ENCODE measurements around the gene DEFB124.

Gene DEFB124

DNA sequence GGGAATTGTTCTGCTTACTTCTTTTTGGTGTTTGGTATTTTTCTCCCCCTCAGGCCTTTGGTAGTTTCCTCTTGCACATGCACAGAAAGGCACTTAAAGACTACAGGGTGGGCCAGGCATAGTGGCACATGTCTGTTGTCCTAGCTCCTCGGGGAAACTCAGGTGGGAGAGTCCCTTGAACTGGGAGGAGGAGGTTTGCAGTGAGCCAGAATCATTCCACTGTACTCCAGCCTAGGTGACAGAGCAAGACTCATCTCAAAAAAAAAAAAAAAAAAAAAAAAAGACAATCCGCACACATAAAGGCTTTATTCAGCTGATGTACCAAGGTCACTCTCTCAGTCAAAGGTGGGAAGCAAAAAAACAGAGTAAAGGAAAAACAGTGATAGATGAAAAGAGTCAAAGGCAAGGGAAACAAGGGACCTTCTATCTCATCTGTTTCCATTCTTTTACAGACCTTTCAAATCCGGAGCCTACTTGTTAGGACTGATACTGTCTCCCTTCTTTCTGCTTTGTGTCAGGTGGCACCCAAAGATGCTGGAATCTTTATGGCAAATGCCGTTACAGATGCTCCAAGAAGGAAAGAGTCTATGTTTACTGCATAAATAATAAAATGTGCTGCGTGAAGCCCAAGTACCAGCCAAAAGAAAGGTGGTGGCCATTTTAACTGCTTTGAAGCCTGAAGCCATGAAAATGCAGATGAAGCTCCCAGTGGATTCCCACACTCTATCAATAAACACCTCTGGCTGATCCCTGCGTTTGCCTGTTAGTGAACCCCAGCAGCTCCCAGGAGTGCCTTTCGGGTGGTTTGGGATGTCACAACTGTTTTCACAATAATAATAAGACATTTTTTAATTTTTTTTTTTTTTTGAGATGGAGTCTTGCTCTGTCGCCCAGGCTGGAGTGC is 25.2 kb downstream of the DEFB124 start:
- H2AFZ ChIP-seq (ENCODE audit: low read depth, low read length), result no peak overlapping the region
- no peak overlapping the region for H3K9ac ChIP-seq (ENCODE audit: low read length)
- H3K4me3 ChIP-seq (ENCODE audit: low read length), result no peak overlapping the region
- H3K4me2 ChIP-seq (ENCODE audit: low read length), result no peak overlapping the region
- H3K9me3 ChIP-seq (ENCODE audit: insufficient read depth, low read length), result no peaks in the 10 kb centered on the region
- H3K4me1 ChIP-seq (ENCODE audit: low read length), result no peaks in the 10 kb centered on the region
- H3K36me3 ChIP-seq (replicated peaks; ENCODE audit: low read depth, low read length), result no peaks in the 10 kb centered on the region
- no peak for TF ChIP-seq EZH2phosphoT487 (IDR thresholded peaks at IDR 0.05; ENCODE audit: low read depth)
- TF ChIP-seq, protein P1, sequence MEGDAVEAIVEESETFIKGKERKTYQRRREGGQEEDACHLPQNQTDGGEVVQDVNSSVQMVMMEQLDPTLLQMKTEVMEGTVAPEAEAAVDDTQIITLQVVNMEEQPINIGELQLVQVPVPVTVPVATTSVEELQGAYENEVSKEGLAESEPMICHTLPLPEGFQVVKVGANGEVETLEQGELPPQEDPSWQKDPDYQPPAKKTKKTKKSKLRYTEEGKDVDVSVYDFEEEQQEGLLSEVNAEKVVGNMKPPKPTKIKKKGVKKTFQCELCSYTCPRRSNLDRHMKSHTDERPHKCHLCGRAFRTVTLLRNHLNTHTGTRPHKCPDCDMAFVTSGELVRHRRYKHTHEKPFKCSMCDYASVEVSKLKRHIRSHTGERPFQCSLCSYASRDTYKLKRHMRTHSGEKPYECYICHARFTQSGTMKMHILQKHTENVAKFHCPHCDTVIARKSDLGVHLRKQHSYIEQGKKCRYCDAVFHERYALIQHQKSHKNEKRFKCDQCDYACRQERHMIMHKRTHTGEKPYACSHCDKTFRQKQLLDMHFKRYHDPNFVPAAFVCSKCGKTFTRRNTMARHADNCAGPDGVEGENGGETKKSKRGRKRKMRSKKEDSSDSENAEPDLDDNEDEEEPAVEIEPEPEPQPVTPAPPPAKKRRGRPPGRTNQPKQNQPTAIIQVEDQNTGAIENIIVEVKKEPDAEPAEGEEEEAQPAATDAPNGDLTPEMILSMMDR (IDR thresholded peaks at IDR 0.05; ENCODE audit: low read depth, low read length), result no peak
- H3K27me3 ChIP-seq (ENCODE audit: low read depth, low read length), result no peaks in the 10 kb centered on the region
- no peak overlapping the region for H3K27ac ChIP-seq (ENCODE audit: low read length)
- no peaks in the 10 kb centered on the region for H3K79me2 ChIP-seq (ENCODE audit: low read length)
- H4K20me1 ChIP-seq (ENCODE audit: insufficient read depth, low read length), result no peaks in the 10 kb centered on the region

DNA sequence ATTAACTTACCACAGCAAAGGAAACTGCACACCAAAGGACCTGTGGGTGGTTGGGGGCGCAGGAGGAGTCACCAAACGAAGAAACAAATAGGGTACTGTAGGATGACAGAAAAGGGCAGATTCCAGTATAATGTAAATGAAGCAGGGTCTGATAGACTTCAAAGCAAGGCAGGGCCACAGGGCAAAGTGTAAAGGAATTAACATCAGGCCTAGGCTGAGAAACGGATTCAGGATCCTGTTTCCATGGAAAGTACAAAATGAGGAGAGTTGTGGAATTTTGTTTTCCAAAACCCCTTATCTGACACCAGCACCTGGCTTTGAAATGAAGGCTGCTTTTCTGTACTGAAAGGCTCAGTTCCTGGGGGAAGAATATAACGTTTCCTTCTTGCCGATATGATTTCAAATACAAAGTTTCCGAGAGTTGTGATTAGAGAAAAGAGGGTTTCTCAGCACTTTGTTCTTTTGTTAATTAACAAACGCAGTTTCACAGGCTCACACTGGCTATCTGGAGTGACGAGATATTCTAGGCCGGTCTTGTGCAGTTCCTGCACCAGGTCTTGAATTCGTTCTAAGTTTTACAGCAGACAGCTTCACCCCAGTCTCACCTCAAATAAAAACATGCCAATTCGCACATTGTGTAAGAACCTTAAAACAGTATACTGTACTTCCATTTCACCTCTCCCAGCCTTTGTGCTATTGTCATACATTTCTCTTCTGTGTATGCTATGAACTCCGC is 28.7 kb downstream of the DEFB124 start:
- Histone ChIP-seq H3K4me1 (ENCODE audit: low read length) (no peaks in the 10 kb centered on the region), H3K4me3 (ENCODE audit: low read length) (no peak overlapping the region), H3K27me3 (ENCODE audit: low read depth, low read length) (0 out of 2 replicates have a peak, but pooled peaks cover 3% of the 10 kb centered on the region), H3K4me2 (ENCODE audit: low read length) (no peak overlapping the region), H3K27ac (ENCODE audit: low read length) (no peak overlapping the region), H3K36me3 (replicated peaks; ENCODE audit: low read depth, low read length) (no peaks in the 10 kb centered on the region), H3K9ac (ENCODE audit: low read length) (no peak overlapping the region), H2AFZ (ENCODE audit: low read depth, low read length) (no peak overlapping the region), H3K9me3 (ENCODE audit: insufficient read depth, low read length) (no peaks in the 10 kb centered on the region), H3K79me2 (ENCODE audit: low read length) (no peaks in the 10 kb centered on the region), H4K20me1 (ENCODE audit: insufficient read depth, low read length) (no peaks in the 10 kb centered on the region)
- TF ChIP-seq, protein P1 (IDR thresholded peaks at IDR 0.05; ENCODE audit: low read depth, low read length), result no peak
- TF ChIP-seq EZH2phosphoT487 (IDR thresholded peaks at IDR 0.05; ENCODE audit: low read depth), result no peak

DNA sequence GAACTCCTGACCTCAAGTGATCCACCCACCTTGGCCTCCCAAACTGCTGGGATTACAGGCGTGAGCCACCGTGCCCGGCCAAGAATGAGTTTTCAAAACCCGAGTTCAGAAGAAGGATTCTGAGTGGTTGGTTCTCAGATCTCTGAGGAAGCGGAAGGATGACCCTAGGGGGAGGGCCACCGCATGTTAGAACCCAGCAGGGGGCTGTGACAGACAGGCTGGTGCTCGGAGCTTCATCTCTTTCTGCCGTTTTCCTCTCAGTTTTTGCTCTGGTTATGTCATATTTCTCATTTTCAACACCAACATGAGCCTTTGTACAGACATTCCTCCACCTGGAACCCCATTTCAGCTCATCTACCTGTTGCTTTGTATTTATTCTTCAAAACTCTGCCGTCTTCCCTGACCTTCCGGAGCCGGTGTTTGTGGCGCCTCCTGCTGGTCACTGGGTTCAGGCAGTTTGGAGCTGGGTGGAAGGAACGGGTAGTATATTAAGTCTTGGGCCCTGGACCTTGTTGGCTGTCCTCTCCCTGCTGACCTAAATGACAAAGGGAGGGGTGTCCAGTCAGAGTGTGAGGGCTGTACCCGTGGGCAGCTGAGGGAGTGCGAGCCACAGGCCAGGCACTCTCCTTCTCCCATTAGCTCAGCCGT is 34.8 kb downstream of the DEFB124 start, which contains the start of gene DEFB123:
Gene DEFB123 (plus strand): TSS at position 621 of the 648 bp plus-strand sequence. CDS start 67 bp downstream, outside the sequence.
- no peaks in the 10 kb centered on the region for H3K4me1 ChIP-seq (ENCODE audit: low read length)
- peaks cover 6% of the 10 kb centered on the region; the same call in 1 of the 2 replicates for H3K27me3 ChIP-seq (ENCODE audit: low read depth, low read length)
- H2AFZ ChIP-seq (ENCODE audit: low read depth, low read length), result no peak within 1 kb of the TSS
- H3K4me2 ChIP-seq (ENCODE audit: low read length), result no peak within 1 kb of the TSS
- no peak within 1 kb of the TSS for H3K9ac ChIP-seq (ENCODE audit: low read length)
- no peaks in the 10 kb centered on the region for H3K36me3 ChIP-seq (replicated peaks; ENCODE audit: low read depth, low read length)
- H3K79me2 ChIP-seq (ENCODE audit: low read length), result no peaks in the 10 kb centered on the region
- no peak within 1 kb of the TSS for H3K27ac ChIP-seq (ENCODE audit: low read length)
- no peak within 1 kb of the TSS for H3K4me3 ChIP-seq (ENCODE audit: low read length)
- TF ChIP-seq, protein P1 (IDR thresholded peaks at IDR 0.05; ENCODE audit: low read depth, low read length), result peak; percentile 37
- no peak for TF ChIP-seq EZH2phosphoT487 (IDR thresholded peaks at IDR 0.05; ENCODE audit: low read depth)
- H3K9me3 ChIP-seq (ENCODE audit: insufficient read depth, low read length), result no peaks in the 10 kb centered on the region
- H4K20me1 ChIP-seq (ENCODE audit: insufficient read depth, low read length), result no peaks in the 10 kb centered on the region
